Transverse colon (tissue), 4 donors: ENCODE measurements around the gene ECI1. TPM values are rescaled to one million over a fixed set of nuclear protein-coding genes. Genes with fewer than 3 reads are reported as not detected.

Experiments used
- DNase-seq: peaks from one replicate; pipeline ENCODE4 v3.0.0-alpha.2; 2019
- H3K27ac ChIP-seq, 4 donors: fragments of 200-600 bp; sonication (generic); 2 replicates each; pipeline ENCODE4 v1.5.1; 2016 to 2018; ENCODE audit warnings: inconsistent platforms in 4 of 4
- H3K27me3 ChIP-seq: fragments of 200-600 bp; sonication (generic); 2 replicates; pipeline ENCODE4 v1.5.1; 2017; ENCODE audit warnings: inconsistent platforms
- H3K36me3 ChIP-seq, 4 donors: fragments of 200-600 bp; sonication (generic); 2 replicates each; pipeline ENCODE4 v1.5.1; 2017 to 2019; ENCODE audit warnings: inconsistent platforms in 4 of 4
- H3K4me1 ChIP-seq, 4 donors: fragments of 200-600 bp; sonication (generic); 2 replicates each; pipeline ENCODE4 v1.5.1; 2017 to 2020; ENCODE audit warnings: inconsistent platforms in 4 of 4
- H3K4me3 ChIP-seq, 4 donors: fragments of 200-600 bp; sonication (generic); 1 replicate in 1 of 4; 2 replicates in 3 of 4; pipeline versions ENCODE4 v1.5.1 to v1.6.1; 2017 to 2019; ENCODE audit warnings: inconsistent platforms in 4 of 4
- H3K9me3 ChIP-seq, 2 donors: fragments of 200-600 bp; sonication (generic); 2 replicates each; pipeline ENCODE4 v1.5.1; 2017 to 2019; ENCODE audit warnings: inconsistent platforms in 2 of 2
- EP300 ChIP-seq: sonication (generic); formaldehyde crosslinking; IDR thresholded peaks from one replicate; pipeline ENCODE4 v1.6.1; 2017; ENCODE audit warnings: antibody characterized with exemption, low read depth
- POLR2A ChIP-seq: fragments of 450-650 bp; IDR thresholded peaks from one replicate; pipeline ENCODE4 v1.6.1; 2016; ENCODE audit warnings: antibody characterized with exemption, mild to moderate bottlenecking, moderate library complexity
- POLR2AphosphoS5 ChIP-seq, 3 donors: sonication (generic); formaldehyde crosslinking; IDR thresholded peaks; one replicate each; pipeline ENCODE4 v1.6.1; 2016; ENCODE audit warnings: antibody characterized with exemption in 3 of 3
- WGBS, 2 donors: methylation state at CpG; one replicate each; pipeline ENCODE4 v1.1.5; 2018; ENCODE audit warnings: low coverage in 1 of 2; 5-methylcytosine and 5-hydroxymethylcytosine counted together
- in situ Hi-C, 4 donors: fragments of 200-750 bp; cut with MboI; loops; one replicate each; pipeline versions ENCODE4 v1.15.0 to v1.15.1; 2017; ENCODE audit warnings: low sequenced_read_pairs in 3 of 4, low pct_ligation_motif_present in 1 of 4, low pct_unique_long_range_greater_than_20kb in 1 of 4
- intact Hi-C: fragments of 100-400 bp; cut with DNase I; formaldehyde crosslinking; loops from one replicate; pipeline ENCODE4 v1.15.1; 2023; ENCODE audit warnings: low total_unique reads
- small RNA-seq, 4 donors: library from RNA; depleted of rRNA; stranded (forward); fragments of <200 nt; gene quantifications; one replicate each; pipeline ENCODE3, GENCODE V24; 2016
- total RNA-seq, 4 donors: library from RNA; depleted of rRNA; stranded (reverse); fragments of >200 nt; gene quantifications; one replicate each; pipeline ENCODE4 v1.1.0, GENCODE V29; 2016
- TF ChIP-seq, protein P1 (sequence below), 5 experiments: fragments of 200-600 bp in 3 of 5; fragments of 450-650 bp in 2 of 5; sonication (generic) in 3 of 5; IDR thresholded peaks; 1 replicate in 2 of 5; 2 replicates in 3 of 5; pipeline ENCODE4 v1.5.1; 2016 to 2017; ENCODE audit warnings: antibody characterized with exemption in 5 of 5, inconsistent platforms in 3 of 5, mild to moderate bottlenecking in 2 of 5, moderate library complexity in 1 of 5

ECI1 gene
- total RNA-seq, 4 donors from 2014 or later: 24.5 to 218 (median 100) TPM

DNA sequence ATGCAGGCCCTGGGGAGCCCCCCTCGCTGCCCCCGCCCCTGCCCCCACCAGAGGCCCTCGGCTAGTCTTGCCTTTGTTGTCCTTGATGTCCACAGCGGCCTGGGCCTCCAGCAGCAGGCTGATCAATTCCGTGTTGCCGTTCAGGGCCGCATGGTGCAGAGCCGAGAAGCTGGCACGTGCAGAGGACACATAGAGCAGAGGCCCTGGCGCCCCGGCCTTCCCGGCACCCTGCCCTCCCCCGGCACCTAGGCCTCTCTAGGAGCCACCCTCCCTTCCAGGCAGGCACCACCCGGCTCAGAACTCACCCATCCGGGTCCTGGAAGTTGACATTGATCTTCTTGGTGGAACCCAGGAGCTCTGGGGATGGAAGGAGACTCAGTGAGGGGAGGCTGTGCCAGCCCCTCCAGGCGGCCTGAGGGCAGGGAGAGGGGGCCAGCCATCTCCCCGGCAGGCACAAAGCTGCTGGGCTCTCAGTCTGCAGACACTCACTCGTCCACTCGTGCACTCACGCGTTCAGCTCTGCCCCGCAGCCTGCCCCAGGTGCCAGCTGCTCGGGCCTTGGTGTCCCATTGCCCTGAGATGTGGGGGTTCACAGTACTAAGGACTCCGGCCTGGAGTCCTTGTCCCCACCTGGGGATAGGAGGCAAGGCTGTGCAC lies 61.3 kb downstream of the ECI1 start:
- Histone ChIP-seq H3K9me3 (no peaks in the 10 kb centered on the region), H3K4me1 (peaks cover 2 to 4% (median 3%) of the 10 kb centered on the region in 4 donors), H3K36me3 (no peaks in the 10 kb centered on the region), H3K27me3 (peaks cover 32% of the 10 kb centered on the region), H3K27ac (no peak overlapping the region), H3K4me3 (no peak overlapping the region)
- in situ Hi-C loops: loop anchor here in 1 of 4 donors (25.0 kb wide), 1 partner anchor 297 kb away; the partner anchor contains the start of gene TBC1D24
- no peak for DNase-seq
- 85% methylated on average over 24 of the region's 24 CpGs; no CpG with 5 or more reads in 1 of the 2 donors for WGBS, 2 donors
- TF ChIP-seq POLR2A (no peak), EP300 (no peak), POLR2AphosphoS5 (IDR thresholded peaks at IDR 0.05) (no peak)
- TF ChIP-seq, protein P1, sequence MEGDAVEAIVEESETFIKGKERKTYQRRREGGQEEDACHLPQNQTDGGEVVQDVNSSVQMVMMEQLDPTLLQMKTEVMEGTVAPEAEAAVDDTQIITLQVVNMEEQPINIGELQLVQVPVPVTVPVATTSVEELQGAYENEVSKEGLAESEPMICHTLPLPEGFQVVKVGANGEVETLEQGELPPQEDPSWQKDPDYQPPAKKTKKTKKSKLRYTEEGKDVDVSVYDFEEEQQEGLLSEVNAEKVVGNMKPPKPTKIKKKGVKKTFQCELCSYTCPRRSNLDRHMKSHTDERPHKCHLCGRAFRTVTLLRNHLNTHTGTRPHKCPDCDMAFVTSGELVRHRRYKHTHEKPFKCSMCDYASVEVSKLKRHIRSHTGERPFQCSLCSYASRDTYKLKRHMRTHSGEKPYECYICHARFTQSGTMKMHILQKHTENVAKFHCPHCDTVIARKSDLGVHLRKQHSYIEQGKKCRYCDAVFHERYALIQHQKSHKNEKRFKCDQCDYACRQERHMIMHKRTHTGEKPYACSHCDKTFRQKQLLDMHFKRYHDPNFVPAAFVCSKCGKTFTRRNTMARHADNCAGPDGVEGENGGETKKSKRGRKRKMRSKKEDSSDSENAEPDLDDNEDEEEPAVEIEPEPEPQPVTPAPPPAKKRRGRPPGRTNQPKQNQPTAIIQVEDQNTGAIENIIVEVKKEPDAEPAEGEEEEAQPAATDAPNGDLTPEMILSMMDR (IDR thresholded peaks at IDR 0.05): no peak
- intact Hi-C loops: no loop called here

Small RNAs within 50 kb of the gene (small RNA-seq; reads per million reads assigned to genes)
- gene MIR3677: 0 reads per million in 4 donors
- gene MIR4717: 0 reads per million in 4 donors

Other genes with a start within 250 kb of the ECI1 start
- gene ZNF598, start 241.8 kb downstream of the ECI1 start, total RNA-seq: 100 to 1,000 TPM in 1 of 4 donors, 10 to 100 TPM in 3; 28.3 to 145 (median 42.0) TPM
- under 1 TPM in 1 of 4 donors, not detected in 3; 0.41 TPM for gene NPW, start 231.8 kb downstream of the ECI1 start, total RNA-seq
- 10 to 100 TPM in 3 of 4 donors, 1 to 10 TPM in 1; 3.7 to 61.9 (median 29.8) TPM for gene NHERF2, start 224.7 kb downstream of the ECI1 start, total RNA-seq
- 10 to 100 TPM; 12.7 to 32.9 (median 23.2) TPM for gene NTHL1, start 203.8 kb downstream of the ECI1 start, total RNA-seq
- gene TSC2, start 203.6 kb downstream of the ECI1 start, total RNA-seq: 100 to 1,000 TPM in 2 of 4 donors, 10 to 100 TPM in 2; 88.3 to 206 (median 127) TPM
- 1,000 to 10,000 TPM in 1 of 4 donors, 100 to 1,000 TPM in 3; 131 to 1,015 (median 289) TPM for gene PKD1, start 115.7 kb downstream of the ECI1 start, total RNA-seq
- 10 to 100 TPM in 3 of 4 donors, 1 to 10 TPM in 1; 8.3 to 28.4 (median 14.2) TPM for gene RAB26, start 103.0 kb downstream of the ECI1 start, total RNA-seq
- gene TRAF7, start 95.8 kb downstream of the ECI1 start, total RNA-seq: 10 to 100 TPM; 43.4 to 80.4 (median 63.0) TPM
- under 1 TPM in 2 of 4 donors, not detected in 2; under 0.01 to 0.14 TPM for gene CASKIN1, start 55.0 kb downstream of the ECI1 start, total RNA-seq
- 10 to 100 TPM; 50.8 to 81.8 (median 73.1) TPM for gene MLST8, start 46.1 kb downstream of the ECI1 start, total RNA-seq
- gene BRICD5, start 40.7 kb downstream of the ECI1 start, total RNA-seq: 10 to 100 TPM in 2 of 4 donors, 1 to 10 TPM in 2; 5.7 to 29.9 (median 11.7) TPM
- 10 to 100 TPM; 18.0 to 49.0 (median 29.5) TPM for gene PGP, start 36.7 kb downstream of the ECI1 start, total RNA-seq
- 100 to 1,000 TPM in 1 of 4 donors, 10 to 100 TPM in 3; 36.5 to 124 (median 53.6) TPM for gene E4F1, start 28.0 kb downstream of the ECI1 start, total RNA-seq
- gene DNASE1L2, start 15.1 kb downstream of the ECI1 start, total RNA-seq: 1 to 10 TPM in 1 of 4 donors, under 1 TPM in 2, not detected in 1; 0.55 to 3.0 (median 0.64) TPM
- 100 to 1,000 TPM; 110 to 153 (median 126) TPM for gene RNPS1, start 16.5 kb upstream of the ECI1 start, total RNA-seq
- gene ABCA3, start 89.1 kb upstream of the ECI1 start, total RNA-seq: 1 to 10 TPM; 3.4 to 8.6 (median 3.7) TPM
- 10 to 100 TPM in 1 of 4 donors, 1 to 10 TPM in 2, under 1 TPM in 1; 0.75 to 24.9 (median 2.3) TPM for gene CCNF, start 177.9 kb upstream of the ECI1 start, total RNA-seq
- gene TEDC2, start 208.5 kb upstream of the ECI1 start, total RNA-seq: 1 to 10 TPM in 2 of 4 donors, not detected in 2; 1.4 to 2.3 TPM
- gene NTN3, start 219.7 kb upstream of the ECI1 start, total RNA-seq: not detected
- gene TBC1D24, start 223.5 kb upstream of the ECI1 start, total RNA-seq: 10 to 100 TPM in 2 of 4 donors, 1 to 10 TPM in 2; 8.3 to 19.3 (median 11.6) TPM